Stimulated activated memory B cell treated with anti-CD40 and anti-IgM and Interleukin-4, amounts not matched to agents 10 μg/mL and 1 μg/mL and 100 μg/mL, for 72 hours (primary cell): ENCODE data around the gene KRT17.

Experiments used
- ATAC-seq: fragments of 150-1000 bp; cut with Tn5 transposase; 2 replicates; pipeline ENCODE4 v1.10.0; 2021
- H3K27ac Mint-ChIP-seq: one replicate; pipeline ENCODE4 v1.8.0; 2022; ENCODE audit warnings: mild to moderate bottlenecking, mixed read lengths
- H3K27me3 Mint-ChIP-seq: one replicate; pipeline ENCODE4 v1.8.0; 2022; ENCODE audit warnings: mixed read lengths
- H3K36me3 Mint-ChIP-seq: one replicate; pipeline ENCODE4 v1.8.0; 2022; ENCODE audit warnings: mixed read lengths
- H3K4me1 Mint-ChIP-seq: one replicate; pipeline ENCODE4 v1.8.0; 2022; ENCODE audit warnings: mixed read lengths
- H3K4me3 Mint-ChIP-seq: one replicate; pipeline ENCODE4 v1.8.0; 2022; ENCODE audit warnings: mild to moderate bottlenecking, moderate library complexity, mixed read lengths
- H3K9me3 Mint-ChIP-seq: one replicate; pipeline ENCODE4 v1.8.0; 2022; ENCODE audit warnings: mixed read lengths

Gene KRT17

DNA sequence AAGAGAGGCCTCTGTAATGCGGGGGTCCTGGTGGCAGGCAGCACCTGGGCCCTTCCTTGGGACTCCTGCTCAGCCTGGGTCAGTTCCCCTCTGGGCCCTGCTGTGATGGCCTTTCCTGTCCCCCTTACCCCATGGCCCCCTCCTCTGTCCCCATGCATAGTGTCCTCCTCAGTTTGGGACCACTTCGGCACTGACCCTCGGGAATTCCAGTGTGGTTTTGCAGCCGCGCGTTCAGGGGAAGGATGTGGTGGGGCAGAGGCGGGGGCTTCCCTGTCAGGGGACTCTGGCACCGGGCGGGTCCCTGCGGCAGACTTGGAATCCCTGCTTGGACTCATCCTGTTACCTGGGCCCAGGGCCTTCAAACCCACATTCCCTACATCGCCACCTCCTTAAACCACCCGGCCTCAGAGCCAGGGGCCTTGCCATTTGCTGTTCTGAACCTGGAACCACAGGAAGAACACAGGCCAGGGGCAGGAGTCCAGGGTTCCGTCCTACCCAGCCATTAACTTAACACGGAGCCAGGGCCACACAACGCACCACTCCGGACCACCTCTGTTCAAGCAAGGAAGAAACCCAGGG lies 32.9 kb upstream of the KRT17 start:
- H3K36me3 Mint-ChIP-seq = no peaks in the 10 kb centered on the region
- H3K27me3 Mint-ChIP-seq = peaks cover 18% of the 10 kb centered on the region
- no peak overlapping the region for H3K4me3 Mint-ChIP-seq
- H3K9me3 Mint-ChIP-seq = no peaks in the 10 kb centered on the region
- no peaks in the 10 kb centered on the region for H3K4me1 Mint-ChIP-seq
- no peak for ATAC-seq
- no peak overlapping the region for H3K27ac Mint-ChIP-seq

DNA sequence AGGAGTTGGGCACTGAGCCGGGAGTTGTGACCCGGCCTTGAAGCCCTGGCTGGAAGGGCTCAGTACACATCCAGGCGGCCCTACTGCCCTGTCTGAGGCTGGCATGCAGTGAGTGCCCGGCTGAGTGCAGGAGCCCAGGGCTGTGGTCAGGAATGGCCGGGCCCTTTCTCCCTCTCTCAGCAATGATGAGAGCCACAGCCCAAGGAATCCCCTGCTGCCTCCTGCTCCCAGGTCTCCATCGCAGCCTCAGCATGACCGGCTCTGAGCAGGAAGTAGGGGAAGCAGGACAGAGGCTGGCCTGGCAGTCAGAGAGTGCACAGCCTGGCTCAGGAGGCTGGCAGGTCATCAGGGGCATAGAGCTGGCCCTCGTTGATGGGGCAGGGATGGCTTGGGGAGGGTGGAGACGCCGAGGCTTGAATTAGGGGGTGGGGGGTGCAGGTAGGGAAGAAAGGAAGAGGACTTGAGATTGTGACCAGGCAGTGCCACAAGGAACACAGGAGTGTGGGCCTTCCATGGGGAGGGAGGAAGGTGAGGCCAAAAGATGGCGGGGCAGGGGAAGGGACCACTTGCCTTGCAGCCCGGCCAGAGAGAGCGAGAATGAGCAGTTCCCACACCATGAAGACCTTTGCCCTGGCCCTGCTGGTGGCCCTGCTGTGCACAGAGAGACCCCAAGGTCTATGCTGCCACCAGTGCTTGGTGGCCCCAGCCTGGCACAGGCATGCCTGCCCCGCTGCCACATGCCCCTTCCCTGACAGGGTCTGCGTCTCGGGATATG lies 32.1 kb upstream of the KRT17 start:
- Mint-ChIP-seq H3K4me1 (no peaks in the 10 kb centered on the region), H3K36me3 (no peaks in the 10 kb centered on the region), H3K4me3 (no peak overlapping the region), H3K27ac (no peak overlapping the region), H3K9me3 (no peaks in the 10 kb centered on the region), H3K27me3 (peaks cover 18% of the 10 kb centered on the region)
- no peak for ATAC-seq

DNA sequence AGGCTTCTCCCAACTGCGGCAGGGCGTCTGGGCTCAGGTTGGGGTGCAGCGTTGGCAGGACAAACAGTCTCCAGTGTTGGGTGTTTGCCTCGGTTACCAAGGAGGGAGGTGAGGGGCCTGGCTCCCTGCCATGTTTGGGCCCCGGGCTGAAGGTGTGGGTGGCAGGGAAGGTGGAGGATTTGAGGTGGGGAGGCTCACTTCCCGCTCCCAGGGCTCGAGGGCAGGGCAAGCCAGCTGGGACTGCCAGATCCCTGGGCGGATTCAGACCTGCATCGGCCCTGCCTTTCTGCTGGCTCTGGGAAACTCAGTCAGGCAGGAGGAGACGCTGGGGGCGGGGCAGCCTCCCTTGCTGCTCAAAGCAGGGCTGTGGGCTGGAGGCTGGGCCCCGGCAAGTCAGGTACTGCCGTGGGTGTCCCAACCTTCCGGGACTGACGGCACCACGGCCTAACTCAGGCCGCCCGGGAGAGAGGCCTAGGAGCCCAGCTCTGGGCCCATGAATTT lies 31.3 kb upstream of the KRT17 start:
- no peaks in the 10 kb centered on the region for H3K4me1 Mint-ChIP-seq
- peaks cover 18% of the 10 kb centered on the region for H3K27me3 Mint-ChIP-seq
- H3K36me3 Mint-ChIP-seq = no peaks in the 10 kb centered on the region
- no peak for ATAC-seq
- no peak overlapping the region for H3K4me3 Mint-ChIP-seq
- H3K27ac Mint-ChIP-seq = no peak overlapping the region
- no peaks in the 10 kb centered on the region for H3K9me3 Mint-ChIP-seq

DNA sequence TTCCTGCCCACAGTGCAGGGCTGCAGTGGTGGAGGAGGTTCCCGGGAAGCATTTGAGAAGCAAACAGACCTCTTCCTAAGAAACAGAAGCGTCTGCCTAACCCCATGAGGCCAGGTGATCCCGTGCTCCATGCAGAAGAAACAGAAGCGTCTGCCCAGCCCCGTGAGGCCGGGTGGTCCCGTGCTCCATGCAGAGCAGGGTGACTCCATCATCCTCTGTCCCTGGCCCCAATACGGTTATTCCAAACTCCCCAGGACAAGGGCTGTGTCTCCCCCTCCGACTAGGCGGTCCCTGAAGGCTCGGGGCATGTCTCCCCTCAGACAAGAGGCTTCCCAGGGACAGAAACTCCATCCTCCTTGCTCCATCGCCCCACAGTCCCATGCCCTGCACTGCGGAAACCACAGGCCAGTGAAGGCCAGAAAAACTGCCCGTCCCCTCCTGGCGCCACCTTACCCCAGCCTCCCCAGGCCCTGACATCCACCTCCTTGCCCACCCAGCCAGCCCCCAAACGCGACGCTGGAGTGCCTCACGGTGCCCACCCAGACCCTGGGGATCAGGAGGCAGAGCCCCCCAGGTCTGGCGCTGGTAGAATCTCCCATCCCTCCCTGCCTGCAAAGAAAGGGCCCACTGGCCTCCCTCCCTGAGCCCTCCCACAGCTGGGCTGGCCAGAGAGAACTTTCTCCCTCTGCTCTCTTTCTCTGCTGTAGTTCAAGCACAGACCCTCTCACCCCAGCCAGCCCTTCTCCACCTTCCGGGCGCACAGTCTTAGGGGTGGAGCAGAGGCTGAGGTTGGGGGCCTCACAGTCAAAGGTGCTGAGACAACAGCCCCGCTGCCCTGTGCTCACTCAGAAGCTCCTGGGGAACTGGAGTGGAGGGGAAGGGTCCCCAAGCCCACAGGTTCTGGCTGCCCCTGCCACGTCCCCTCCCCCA lies 30.6 kb upstream of the KRT17 start:
- Mint-ChIP-seq H3K9me3 (no peaks in the 10 kb centered on the region), H3K27ac (no peak overlapping the region), H3K27me3 (peaks cover 18% of the 10 kb centered on the region), H3K4me1 (no peaks in the 10 kb centered on the region), H3K4me3 (no peak overlapping the region), H3K36me3 (no peaks in the 10 kb centered on the region)
- ATAC-seq = no peak

DNA sequence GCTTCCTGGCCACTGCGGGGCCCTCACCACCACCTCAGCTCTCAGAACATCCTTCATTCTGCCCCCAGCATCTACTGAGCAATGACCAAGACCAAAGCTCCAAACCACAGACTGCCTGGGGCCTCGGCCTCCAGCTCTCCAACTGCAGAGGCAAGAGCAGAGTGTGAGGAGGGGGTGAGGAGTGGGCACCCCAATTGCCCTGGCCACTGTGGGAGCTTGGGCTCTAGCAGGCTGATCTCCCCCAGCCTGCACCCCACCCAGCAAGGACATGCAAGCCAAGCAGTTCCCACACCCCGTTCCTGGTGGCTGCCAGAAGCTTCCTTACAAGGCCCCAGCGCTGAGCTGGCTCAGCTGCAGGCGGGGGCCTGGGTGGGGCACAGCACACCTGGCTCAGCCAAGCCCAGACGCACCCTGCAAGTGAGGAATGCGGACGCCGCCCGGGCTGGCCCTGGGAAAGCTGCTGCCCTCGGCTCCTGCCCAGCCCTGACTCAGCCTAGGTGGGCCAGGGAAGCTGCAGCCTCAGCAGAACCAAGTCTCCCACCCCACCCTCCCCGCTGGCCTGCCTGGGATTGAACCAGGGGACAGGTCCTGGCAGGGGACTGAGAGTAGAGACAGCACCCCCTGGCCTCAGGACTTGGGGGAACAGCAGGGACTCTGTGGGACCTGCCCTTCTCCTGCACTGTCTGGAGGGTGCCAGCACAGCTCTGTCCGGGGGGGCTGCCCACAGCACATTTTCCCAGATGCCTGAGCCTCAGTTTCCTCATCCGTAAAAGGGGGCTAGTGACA lies 29.7 kb upstream of the KRT17 start:
- peaks cover 18% of the 10 kb centered on the region for H3K27me3 Mint-ChIP-seq
- H3K4me1 Mint-ChIP-seq = no peaks in the 10 kb centered on the region
- H3K9me3 Mint-ChIP-seq = no peaks in the 10 kb centered on the region
- H3K36me3 Mint-ChIP-seq = no peaks in the 10 kb centered on the region
- H3K27ac Mint-ChIP-seq = no peak overlapping the region
- no peak for ATAC-seq
- H3K4me3 Mint-ChIP-seq = no peak overlapping the region

DNA sequence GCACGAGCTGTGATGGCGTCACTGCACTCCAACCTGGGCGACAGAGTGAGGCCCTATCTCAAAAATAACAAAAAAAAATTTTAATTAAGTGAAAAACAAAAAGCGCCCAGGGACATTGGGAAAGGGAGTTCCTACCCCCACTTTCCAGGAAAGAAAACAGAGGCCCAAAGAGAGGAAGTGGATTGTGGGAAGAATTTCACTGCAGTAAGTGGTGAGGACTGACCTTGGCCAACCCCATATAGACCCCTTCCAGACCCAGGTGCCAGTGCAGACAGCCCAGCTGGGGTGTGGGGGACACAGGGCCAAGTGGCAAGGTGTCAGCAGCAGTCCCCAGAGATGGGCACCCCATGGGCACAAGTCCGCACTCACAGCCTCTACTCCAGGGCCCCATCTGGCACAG lies 29.0 kb upstream of the KRT17 start:
- no peak overlapping the region for H3K27ac Mint-ChIP-seq
- H3K4me3 Mint-ChIP-seq = no peak overlapping the region
- peaks cover 18% of the 10 kb centered on the region for H3K27me3 Mint-ChIP-seq
- no peaks in the 10 kb centered on the region for H3K9me3 Mint-ChIP-seq
- no peaks in the 10 kb centered on the region for H3K36me3 Mint-ChIP-seq
- no peak for ATAC-seq
- H3K4me1 Mint-ChIP-seq = peaks cover 4% of the 10 kb centered on the region

DNA sequence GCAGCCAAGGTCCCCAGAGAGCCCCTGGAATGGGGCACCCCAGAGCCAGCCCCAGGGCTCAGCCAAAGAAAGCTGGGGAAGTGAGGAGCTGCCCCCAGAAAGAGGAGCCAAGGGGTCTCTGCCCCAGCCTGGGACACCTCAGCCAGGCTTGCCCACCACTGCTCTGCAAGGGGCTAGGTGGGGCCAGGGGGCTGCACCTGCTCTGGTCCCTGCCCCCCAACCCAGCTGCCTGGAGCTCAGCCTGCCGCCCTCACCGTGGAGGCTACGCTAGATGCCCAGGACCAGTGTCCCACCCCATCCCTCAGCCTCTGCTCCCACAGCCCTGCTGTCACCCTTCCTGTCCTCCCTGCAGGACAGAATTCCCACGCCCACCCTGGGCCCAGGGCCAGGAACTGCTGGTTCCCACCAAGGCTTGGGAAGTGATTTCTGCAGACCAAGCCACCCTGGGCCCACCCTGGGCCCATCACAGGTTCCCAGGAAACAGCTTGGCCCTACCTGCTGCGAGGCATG lies 28.1 kb upstream of the KRT17 start:
- Mint-ChIP-seq H3K27me3 (peaks cover 13% of the 10 kb centered on the region), H3K36me3 (no peaks in the 10 kb centered on the region), H3K4me3 (no peak overlapping the region), H3K27ac (no peak overlapping the region), H3K4me1 (peaks cover 11% of the 10 kb centered on the region), H3K9me3 (no peaks in the 10 kb centered on the region)
- no peak for ATAC-seq

DNA sequence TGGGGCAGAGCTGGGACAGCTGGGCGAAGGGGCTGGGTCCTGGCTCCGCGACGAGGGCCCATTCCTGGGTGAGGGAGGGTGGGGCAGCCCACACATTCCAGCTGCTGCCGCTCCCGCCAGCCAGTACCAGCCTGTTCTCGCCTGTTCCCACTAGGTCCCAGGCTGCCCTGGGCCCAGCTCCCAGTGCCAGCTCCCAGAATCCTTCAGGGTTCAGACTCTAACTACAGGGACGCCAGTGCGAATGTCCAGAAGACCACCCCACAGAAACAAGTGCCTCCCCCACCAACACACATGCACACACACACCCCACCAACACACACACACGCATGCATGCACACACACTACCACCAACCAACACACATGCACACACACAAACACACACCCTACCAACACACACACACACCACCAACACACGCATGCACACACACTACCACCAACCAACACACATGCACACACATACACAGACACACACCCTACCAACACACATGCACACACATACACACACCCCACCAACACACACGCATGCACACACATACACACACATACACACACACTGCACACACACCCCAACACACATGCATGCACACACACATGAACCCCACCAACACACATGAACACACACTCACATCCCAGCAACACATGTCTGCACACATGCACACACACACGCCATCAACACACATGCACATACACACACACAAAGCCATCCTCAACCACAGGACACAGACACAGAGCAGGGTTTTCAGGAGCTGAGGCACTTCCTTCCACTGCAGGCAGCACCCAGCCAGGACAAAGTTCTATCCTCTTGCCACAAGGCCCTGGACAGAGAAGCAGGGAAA lies 27.5 kb upstream of the KRT17 start:
- H3K4me1 Mint-ChIP-seq = peaks cover 11% of the 10 kb centered on the region
- H3K9me3 Mint-ChIP-seq = no peaks in the 10 kb centered on the region
- no peak overlapping the region for H3K27ac Mint-ChIP-seq
- no peaks in the 10 kb centered on the region for H3K36me3 Mint-ChIP-seq
- no peak overlapping the region for H3K4me3 Mint-ChIP-seq
- H3K27me3 Mint-ChIP-seq = peaks cover 8% of the 10 kb centered on the region
- no peak for ATAC-seq

DNA sequence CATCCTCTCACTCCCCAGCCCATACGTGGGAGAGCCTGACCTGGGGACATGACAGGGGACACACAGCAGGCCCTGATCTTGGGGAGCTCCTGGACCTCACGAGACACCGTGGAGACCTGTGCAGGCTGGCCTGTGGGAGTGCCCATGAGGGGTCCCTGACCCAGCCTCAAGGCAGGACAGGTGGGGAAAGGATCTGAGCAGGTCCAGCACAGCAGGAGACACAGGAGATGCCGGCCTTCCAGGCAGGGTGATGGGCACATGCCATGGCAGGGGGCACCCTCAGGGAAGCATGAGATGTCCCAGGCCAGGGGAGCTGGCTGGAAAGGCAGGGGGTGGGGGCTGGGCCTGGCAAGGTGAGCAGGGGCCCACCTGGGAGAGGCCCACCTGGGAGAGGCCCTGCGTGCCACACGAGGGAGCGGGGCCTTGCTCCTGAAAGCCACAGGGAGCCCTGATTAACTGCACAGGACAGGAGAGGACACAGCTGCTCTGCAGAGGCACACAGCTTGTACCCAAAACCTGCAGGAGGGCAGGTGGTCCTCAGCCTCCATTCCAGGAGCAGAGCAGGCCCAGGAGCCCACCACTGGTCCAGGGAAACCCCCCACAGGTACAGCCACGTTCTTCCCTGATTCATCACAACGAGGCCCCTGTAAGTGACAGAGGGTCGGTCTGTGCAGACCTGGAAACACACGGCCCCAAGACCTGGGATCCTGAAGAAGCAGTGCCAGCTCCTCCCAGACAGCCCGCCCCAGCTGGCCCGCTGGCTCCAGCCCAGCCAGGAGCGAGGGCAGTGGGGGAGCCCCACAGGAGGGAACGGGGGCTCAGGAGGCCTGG lies 26.6 kb upstream of the KRT17 start:
- Mint-ChIP-seq H3K4me3 (no peak overlapping the region), H3K36me3 (no peaks in the 10 kb centered on the region), H3K4me1 (peaks cover 11% of the 10 kb centered on the region), H3K9me3 (no peaks in the 10 kb centered on the region), H3K27ac (no peak overlapping the region), H3K27me3 (no peaks in the 10 kb centered on the region)
- no peak for ATAC-seq

DNA sequence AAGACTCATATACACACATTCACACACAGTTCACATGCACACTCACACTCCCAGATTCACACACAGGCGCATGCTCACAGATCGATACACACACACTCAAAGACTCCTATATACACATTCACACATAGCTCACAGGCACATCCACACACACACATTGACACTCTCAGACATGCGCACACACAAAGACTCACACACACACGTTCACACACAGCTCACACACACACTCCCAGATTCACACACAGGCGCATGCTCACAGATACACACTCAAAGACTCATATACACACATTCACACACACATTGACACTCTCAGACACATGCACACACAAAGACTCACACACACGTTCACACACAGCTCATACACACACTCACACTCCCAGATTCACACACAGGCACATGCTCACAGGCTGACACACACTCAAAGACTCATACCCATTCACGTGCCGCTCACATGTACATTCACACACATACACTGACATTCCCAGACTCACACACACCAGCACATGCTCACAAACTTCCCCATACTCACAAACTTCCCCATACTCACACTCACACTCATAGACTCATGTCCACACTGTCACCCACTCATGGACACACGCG lies 25.6 kb upstream of the KRT17 start:
- Mint-ChIP-seq H3K4me1 (peaks cover 11% of the 10 kb centered on the region), H3K4me3 (no peak overlapping the region), H3K9me3 (no peaks in the 10 kb centered on the region), H3K27me3 (no peaks in the 10 kb centered on the region), H3K27ac (no peak overlapping the region), H3K36me3 (no peaks in the 10 kb centered on the region)
- ATAC-seq = no peak

DNA sequence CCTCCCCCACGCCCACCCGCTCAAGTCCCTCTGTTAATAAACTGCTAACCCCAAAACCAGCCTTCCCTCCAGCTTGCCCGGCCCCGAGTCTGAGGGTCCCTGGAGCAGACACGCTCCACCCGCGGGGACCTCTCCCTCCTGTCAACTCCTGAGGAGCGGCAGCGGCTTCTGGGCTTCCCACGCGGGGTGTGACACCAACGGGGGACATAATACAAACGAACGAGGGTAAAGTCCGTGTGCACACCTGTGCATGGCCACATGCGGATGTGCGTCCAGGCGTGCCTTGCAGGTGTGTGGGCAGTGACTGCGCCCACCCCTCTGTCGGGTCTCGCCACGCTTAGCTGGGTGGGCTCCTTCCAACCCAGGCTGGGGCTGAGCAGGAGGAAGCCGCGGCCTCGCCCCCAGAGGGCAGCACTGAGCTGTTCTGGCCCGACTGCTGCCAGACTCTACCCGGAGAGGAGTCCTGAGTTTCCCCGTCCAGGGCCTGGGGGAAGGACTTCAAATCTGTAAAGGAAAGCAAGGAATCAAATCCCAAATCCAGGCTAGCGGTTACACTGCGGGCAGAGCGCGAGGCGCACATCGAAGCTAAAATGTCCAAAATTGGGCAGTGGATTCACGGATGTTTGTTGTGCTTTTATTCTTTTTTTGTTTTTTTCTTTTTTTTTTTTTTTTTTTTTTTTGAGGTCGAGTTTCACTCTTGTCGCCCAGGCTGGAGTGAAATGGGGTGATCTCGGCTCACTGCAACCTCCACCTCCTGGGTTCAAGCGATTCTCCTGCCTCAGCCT lies 24.2 kb upstream of the KRT17 start:
- H3K36me3 Mint-ChIP-seq = no peaks in the 10 kb centered on the region
- no peaks in the 10 kb centered on the region for H3K9me3 Mint-ChIP-seq
- H3K27me3 Mint-ChIP-seq = no peaks in the 10 kb centered on the region
- peaks cover 11% of the 10 kb centered on the region for H3K4me1 Mint-ChIP-seq
- H3K4me3 Mint-ChIP-seq = peak overlapping the region; percentile 79
- peak; percentile 91 for ATAC-seq
- peak overlapping the region; percentile 77 for H3K27ac Mint-ChIP-seq

DNA sequence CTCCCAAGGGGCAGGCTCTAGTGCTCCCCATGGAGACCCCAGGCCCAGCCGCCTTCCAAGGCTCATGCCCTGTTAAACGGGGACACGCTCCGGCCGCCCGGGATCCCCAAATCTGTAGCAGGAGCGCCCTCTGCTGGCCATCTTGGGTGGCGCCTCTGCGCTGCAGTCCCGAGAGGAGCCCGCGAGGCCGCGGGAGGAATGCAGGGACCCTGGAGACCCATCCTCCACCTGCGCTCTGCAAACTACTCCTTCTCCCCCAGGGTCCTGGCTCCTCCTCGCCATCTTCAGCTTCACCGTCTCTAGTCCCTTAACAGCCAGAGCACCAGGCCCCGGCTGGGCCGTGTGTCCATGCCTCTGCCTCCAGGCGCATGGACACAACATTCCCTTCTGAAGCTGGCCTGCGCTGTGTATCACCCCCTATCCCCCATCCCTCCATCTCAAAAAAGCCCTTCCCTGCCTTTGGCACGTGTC lies 23.6 kb upstream of the KRT17 start:
- H3K4me3 Mint-ChIP-seq = peak overlapping the region; percentile 79
- H3K27me3 Mint-ChIP-seq = no peaks in the 10 kb centered on the region
- H3K9me3 Mint-ChIP-seq = no peaks in the 10 kb centered on the region
- peaks cover 11% of the 10 kb centered on the region for H3K4me1 Mint-ChIP-seq
- no peaks in the 10 kb centered on the region for H3K36me3 Mint-ChIP-seq
- H3K27ac Mint-ChIP-seq = peak overlapping the region; percentile 77
- ATAC-seq = peak; percentile 79
